HG03378 (cell line): ENCODE data around the gene QRICH2.
"Not testable (repeated sequence)": the region's sequence is repeated elsewhere in the genome, so short reads cannot be mapped to it uniquely, and the experiment has no call there.

Experiments
- ATAC-seq: cut with Tn5 transposase; IDR thresholded peaks from one replicate; pipeline ENCODE4 v1.9.1; 2021; ENCODE audit warnings: mild to moderate bottlenecking, moderate library complexity; ENCODE audit not compliant: unreplicated experiment

The QRICH2 gene

GRCh38 chr17:76250141-76250540 is 57.9 kb downstream of the QRICH2 start:
- ATAC-seq = no peak

DNA sequence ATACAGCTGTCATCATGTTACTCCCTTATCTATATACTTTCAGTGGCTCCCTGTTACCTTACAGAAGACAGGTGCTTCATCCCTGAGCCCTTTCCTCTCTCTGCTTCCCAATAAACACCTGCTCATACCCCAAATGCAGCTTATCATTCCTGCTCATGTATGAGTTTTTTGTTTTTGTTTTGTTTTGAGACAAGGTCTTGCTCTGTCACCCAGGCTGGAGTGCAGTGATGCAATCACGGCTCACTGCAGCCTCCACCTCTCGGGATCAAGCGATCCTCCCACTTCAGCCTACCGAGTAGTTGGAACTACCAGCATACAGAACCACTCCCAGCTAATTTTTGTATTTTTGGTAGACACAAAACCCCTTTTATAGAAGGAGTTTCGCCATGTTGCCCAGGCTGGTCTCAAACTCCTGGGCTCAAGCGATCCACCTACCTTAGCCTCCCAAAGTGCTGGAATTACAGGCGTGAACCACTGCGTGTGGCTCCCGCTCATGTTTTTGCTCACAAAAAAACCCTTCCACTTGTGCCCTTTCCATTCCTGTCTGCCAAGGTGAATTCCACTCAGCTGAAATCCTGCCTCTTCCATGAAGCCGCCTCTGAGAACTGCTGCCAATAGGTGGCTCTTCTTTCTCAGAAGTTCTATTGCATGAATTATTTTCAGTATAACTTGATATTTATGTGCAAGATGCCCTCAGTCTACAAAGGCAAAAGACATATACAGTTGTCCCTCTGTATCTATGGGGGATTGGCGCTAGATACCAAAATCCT is 59.9 kb downstream of the QRICH2 start:
- ATAC-seq = no peak

DNA sequence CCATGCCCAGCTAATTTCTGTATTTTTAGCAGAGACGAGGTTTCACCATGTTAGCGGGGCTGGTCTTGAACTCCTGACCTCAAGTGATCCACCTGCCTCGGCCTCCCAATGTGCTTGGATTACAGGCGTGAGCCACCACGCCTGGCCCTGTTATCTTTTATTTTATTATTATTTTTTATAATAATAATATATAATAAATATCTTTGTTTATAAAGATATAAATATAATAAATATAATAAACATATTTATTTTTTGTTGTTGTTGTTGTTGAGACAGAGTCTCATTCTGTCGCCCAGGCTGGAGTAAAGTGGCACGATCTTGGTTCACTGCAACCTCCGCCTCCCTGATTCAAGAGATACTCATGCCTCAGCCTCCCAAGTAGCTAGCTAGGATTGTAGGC is 60.8 kb downstream of the QRICH2 start:
- ATAC-seq = no peak

DNA sequence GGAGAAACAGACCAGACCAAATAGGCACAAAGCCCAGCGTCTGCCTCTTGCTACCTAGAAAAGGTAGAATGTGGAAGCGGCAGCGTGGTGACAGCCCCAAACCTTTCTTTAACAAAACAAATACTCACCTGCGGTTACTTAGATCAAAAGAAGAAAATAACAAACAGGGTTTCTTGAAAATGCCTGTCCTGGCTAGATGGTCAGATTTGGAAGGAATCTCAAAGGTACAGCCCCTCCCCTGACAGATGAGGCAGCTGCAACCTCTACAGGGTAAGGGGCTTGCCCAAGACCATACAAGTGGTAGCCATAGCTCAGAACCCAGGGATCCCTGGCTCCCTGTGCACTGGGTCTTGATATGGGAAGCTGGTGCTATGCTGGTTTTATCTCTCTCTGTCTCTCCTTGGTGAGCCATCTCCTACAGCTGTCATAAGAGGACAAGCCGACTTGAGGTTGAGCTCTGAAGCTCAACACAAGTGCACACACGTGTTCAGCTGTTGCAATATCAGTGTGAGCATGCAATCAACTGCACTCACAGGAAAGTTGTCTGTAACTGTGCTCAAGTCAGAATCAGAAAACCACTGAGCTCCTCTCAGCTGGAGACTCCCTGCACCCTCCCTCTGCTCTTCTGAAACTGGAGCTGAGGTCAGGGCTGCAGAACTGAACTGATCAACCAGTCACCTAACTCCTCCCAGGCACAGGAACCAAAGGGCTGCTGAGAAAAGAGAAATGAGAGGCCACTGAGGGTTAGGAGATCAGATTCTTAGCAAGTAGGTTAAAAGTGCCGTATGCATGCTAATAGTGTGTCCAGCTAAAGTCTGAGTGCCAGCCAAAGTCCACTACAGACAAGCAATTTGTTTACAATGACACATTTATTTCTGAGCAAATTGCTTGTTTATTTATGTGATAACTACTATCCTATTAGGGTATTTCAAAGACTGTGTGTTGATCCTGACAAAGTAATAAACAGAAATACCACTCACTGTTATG is 61.7 kb downstream of the QRICH2 start:
- ATAC-seq = peak; percentile 92

DNA sequence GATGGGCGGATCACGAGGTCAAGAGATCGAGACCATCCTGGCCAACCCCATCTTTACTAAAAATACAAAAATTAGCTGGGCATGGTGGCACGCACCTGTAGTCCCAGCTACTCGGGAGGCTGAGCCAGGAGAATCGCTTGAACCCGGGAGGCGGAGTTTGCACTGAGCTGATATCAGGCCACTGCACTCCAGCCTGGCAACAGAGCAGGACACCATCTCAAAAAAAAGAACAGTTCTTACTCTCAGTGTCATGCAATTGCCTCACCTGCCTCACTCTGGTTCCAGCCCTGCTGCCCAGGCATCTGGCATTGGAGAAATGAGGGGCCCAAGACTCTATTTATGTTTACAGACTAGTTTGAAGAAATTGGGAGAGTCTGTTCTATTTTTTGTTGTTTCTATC is 63.4 kb downstream of the QRICH2 start:
- not testable (repeated sequence) for ATAC-seq

GRCh38 chr17:76243826-76244679 is 64.0 kb downstream of the QRICH2 start:
- ATAC-seq = no peak

- ATAC-seq = no peak
Measured at GRCh38 chr17:76241691-76242255, 66.3 kb downstream of the QRICH2 start.

DNA sequence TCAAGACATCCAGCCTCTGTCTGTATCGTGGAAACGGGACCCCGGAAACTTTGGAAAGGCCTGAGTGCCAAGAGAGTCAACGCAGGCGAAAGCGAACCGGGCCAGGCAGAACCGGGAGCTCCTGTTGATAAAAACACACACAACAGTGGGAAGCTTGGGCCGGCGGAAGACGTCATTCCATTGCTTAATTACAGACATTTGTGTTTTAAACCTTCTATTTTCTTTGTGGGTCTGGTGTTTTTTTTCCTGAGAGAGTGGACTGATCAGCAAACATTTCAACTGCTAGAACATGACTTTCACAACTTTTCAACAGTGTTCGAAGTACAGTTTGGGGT is 66.9 kb downstream of the QRICH2 start:
- ATAC-seq = no peak

DNA sequence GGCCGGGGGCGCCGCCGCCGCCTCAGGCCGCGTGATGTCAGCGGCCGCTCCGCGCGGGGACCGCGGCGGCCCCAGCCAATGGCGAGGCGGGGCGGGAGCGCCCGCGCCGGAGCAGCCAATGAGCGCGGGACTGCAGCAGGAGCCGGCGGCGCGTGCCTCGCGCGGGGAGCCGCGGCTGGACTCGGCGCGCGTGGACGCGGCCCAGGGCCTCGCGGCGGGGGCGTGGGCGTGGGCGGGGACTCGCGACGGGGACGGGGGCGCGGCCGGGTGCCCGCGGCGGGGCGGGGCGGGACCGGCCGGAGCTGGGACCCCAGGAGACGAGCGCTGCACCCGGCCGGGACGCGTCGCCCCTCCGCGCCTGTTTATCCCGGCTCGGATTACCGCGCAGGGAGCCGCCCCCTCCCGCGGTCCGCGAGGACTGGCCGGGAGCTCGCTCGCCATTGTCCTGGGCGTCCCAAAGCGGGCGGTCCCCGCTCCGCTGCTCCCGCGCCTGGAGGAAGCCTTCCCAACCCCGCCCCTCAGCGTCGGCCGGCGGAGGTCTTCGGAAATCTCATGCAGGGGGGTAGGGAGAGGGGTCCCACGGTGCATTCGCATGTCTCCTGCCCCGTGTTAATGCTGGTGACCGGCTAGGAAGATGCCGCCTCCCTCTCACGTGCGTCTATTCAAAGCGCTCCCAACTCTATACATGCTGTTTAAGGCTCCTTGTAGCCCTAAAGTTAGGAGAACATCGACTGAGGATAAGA is 67.4 kb downstream of the QRICH2 start, which contains the start of gene RNF157:
Gene RNF157, minus strand, starts transcription at position 33 of the 743 bp plus-strand sequence. CDS start 253 bp downstream, outside the sequence.
- ATAC-seq = no peak

DNA sequence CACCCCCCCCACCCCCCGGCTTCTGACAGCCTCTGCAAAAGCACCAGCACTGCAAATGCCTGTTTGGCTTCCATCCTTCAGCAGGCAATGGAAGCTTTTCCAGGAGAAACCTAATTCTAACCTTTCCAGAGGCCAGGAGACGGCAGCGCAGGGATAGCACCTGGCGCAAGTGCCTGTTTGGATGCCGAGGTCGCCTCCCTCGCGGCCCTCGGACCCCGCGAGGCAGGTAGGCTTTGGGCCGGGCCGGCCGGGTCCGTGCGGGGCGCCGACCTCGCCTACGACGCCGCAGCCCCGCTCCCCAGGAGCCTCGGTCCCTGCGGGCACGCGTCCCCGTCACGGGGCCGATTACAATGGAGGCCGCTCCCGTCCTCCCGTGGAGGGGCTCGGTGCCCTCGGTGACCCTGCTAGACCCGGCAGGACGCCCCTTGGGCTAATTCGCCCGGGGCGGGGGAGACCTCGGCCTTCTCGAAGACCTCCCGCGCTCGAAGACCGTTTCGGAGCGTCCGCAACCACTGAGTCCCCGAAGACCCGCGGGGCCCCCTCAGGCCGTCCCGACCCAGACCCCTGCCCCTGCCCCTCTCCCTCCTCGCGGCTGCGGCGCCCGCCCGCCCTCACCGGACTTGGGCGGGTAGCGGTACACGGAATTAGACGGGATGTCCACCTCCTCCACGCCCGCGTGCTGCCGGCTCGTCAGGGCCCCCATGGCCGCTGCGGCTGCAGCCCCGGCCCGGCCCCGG is 68.4 kb downstream of the QRICH2 start:
- no peak for ATAC-seq

DNA sequence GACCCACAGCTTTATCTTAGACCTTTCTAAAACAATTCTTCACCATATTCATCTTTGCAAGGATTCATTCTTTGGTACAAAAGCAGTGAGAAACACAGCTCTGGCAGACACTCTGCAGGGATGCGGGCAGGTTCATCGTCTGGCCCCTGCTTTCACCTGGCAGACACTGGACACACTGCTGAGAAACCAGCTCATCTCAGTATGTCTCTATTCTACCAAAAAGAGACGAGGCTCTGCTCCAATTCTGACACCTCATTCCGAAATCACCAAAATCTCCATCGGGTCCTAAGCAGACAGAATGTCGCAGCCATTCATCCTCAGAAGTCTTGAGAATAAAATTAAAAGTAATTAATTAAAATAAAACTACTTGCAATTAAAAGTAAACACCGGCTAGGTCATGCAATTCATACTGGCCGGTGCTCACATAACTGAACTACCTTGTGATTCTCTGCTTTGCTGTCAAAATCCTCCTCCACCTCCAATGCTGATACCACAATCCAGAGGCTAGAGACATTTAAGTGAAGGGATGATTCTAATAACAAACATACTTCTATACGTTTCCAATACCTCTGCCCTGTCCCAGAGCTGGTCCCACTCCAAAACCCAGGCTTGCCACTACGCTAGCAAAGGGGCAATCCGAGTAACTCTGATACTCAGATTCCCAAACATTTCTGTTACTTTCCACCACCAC is 69.1 kb downstream of the QRICH2 start:
- ATAC-seq = no peak

- no peak for ATAC-seq
Measured at GRCh38 chr17:76237859-76238313, 70.2 kb downstream of the QRICH2 start.

- ATAC-seq = no peak
Measured at GRCh38 chr17:76236603-76237002, 71.5 kb downstream of the QRICH2 start.

GRCh38 chr17:76235883-76236282 is 72.2 kb downstream of the QRICH2 start:
- no peak for ATAC-seq

DNA sequence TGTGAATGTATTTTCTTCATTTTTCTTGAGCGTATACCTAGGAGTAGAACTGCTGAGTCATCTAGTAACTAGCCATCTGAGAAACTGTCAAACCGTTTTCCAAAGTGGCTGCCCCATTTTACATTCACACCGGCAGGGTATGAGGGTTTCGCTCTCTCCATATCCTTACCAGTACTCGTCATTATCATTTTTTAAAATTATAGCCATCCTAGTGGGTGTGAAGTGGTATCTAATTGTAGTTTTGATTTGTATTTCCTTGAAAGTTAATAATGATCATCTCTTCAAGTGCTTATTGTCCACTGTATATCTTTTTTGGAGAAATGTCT is 73.8 kb downstream of the QRICH2 start:
- ATAC-seq = no peak

GRCh38 chr17:76233588-76234353 is 74.3 kb downstream of the QRICH2 start:
- ATAC-seq = no peak

DNA sequence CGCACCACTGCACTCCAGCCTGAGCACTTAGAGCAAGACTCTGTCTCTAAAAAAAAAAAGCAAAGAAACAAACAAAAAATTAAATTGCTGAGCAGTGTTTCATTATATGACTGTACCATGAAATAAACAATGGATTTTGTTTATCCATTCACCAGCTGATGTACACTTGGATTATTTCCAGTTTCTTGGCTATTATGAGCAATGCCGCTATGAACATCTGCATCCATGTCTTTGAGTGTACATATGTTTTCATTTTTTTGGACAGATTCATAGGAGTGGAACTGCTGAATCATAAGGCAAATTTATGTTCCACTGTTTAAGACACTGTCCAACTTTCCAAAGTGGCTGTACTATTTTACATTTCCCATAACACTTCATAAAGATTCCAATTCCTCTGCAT is 75.7 kb downstream of the QRICH2 start:
- ATAC-seq = no peak

GRCh38 chr17:76226749-76227148 is 81.3 kb downstream of the QRICH2 start:
- ATAC-seq = not testable (repeated sequence)
